ENCODE results near the gene CCIN.

DNA sequence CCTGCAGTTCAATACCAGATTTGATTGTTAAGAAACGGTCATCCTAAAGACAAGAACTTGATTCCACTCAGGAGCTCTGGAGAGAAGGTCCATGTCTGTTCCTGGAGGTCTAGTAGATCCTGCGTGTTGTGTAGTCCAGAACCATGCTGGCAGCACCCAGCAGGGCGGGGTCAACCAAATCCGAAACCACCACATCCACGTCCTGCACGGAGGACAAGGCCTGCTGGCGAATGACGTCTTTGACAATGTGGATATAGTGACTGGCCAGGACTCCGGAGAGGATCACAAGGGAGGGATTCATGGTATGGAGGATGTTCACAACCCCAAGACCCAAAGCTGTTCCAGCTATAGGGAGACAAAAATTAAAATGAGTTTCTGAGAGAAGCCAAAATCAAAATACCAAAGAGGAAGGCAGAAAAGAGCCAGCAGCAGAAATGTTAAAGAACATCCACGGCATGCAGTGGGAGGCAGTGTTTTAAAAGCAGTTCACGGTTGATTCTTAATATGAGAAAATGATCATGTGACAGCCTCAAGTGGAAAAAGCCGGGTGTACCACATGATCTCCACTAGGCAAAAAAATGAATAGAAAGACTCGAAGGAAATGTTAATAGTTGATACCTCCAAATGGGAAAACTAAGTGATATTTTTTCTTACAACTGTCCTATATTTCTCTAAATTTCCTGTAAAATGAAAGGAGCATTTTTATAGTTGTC lies 48.2 kb downstream of the CCIN start:
- TF ChIP-seq POLR2A (IDR thresholded peaks at IDR 0.05; ENCODE audit: low read depth, low read length) (no peak), TAF1 (IDR thresholded peaks at IDR 0.05; ENCODE audit: borderline replicate concordance, low read depth, low read length) (no peak)

Data from GM12892 (cell line).